Activated CD4-positive, alpha-beta memory T cell treated with anti-CD3 and anti-CD28 coated beads, Interleukin-2, amount 10 ng/mL, durations not matched to agents 7 days and 5 days (primary cell): ENCODE results near the gene CUL4A. TPM values are rescaled to one million over a fixed set of nuclear protein-coding genes. Genes with fewer than 3 reads are reported as not detected.

Experiments
- CTCF ChIA-PET: fragments of 350-600 bp; sonication (Branson Sonifier 250); formaldehyde crosslinking; loops from one replicate; lab custom pipeline; 2021; ENCODE audit warnings: antibody characterized with exemption, inconsistent platforms; lab: Charles Lee
- POLR2A ChIA-PET: fragments of 350-600 bp; sonication (Branson Sonifier 250); formaldehyde crosslinking; loops from one replicate; lab custom pipeline; 2021; ENCODE audit warnings: antibody characterized with exemption; lab: Charles Lee
- DNase-seq: peaks from one replicate; pipeline ENCODE4 v3.0.0-alpha.2; 2020
- H3K27ac Mint-ChIP-seq: one replicate; pipeline ENCODE4 v1.8.0; 2021; ENCODE audit warnings: mild to moderate bottlenecking, mixed read lengths
- H3K27me3 Mint-ChIP-seq: one replicate; pipeline ENCODE4 v1.8.0; 2021; ENCODE audit warnings: mixed read lengths
- H3K36me3 Mint-ChIP-seq: one replicate; pipeline ENCODE4 v1.8.0; 2021; ENCODE audit warnings: low read depth, mixed read lengths
- H3K4me1 Mint-ChIP-seq: one replicate; pipeline ENCODE4 v1.8.0; 2021; ENCODE audit warnings: mixed read lengths
- H3K4me3 Mint-ChIP-seq: one replicate; pipeline ENCODE4 v1.8.0; 2021; ENCODE audit warnings: mild to moderate bottlenecking, mixed read lengths
- H3K9me3 Mint-ChIP-seq: one replicate; pipeline ENCODE4 v1.8.0; 2021; ENCODE audit warnings: mixed read lengths
- total RNA-seq, 2 experiments: library from RNA; stranded (reverse); gene quantifications; one replicate each; pipeline ENCODE4 v1.2.3, GENCODE V29; 2021

The CUL4A gene
- total RNA-seq, 2 experiments from 2014 or later = 67.2 to 68.8 TPM

GRCh38 chr13:113183450-113184129, 25.8 kb upstream of the CUL4A start:
- peak overlapping the region; percentile 64 for H3K27ac Mint-ChIP-seq
- peak overlapping the region; percentile 21 for H3K4me3 Mint-ChIP-seq
- H3K9me3 Mint-ChIP-seq = no peaks in the 10 kb centered on the region
- H3K27me3 Mint-ChIP-seq = no peaks in the 10 kb centered on the region
- peaks cover 76% of the 10 kb centered on the region for H3K36me3 Mint-ChIP-seq
- DNase-seq = no peak
- ChIA-PET CTCF (interaction anchor here (0.7 kb wide), 1 partner anchor 50 kb away, joined by 3 read pairs; no protein-coding TSS in a partner anchor), POLR2A (interaction anchor here (0.6 to 6.4 kb wide), 4 partner anchors 9 to 25 kb away, joined by 3 to 77 read pairs (median 18); partner anchors contain the start of genes CUL4A and PCID2)
- H3K4me1 Mint-ChIP-seq = peaks cover 86% of the 10 kb centered on the region

DNA sequence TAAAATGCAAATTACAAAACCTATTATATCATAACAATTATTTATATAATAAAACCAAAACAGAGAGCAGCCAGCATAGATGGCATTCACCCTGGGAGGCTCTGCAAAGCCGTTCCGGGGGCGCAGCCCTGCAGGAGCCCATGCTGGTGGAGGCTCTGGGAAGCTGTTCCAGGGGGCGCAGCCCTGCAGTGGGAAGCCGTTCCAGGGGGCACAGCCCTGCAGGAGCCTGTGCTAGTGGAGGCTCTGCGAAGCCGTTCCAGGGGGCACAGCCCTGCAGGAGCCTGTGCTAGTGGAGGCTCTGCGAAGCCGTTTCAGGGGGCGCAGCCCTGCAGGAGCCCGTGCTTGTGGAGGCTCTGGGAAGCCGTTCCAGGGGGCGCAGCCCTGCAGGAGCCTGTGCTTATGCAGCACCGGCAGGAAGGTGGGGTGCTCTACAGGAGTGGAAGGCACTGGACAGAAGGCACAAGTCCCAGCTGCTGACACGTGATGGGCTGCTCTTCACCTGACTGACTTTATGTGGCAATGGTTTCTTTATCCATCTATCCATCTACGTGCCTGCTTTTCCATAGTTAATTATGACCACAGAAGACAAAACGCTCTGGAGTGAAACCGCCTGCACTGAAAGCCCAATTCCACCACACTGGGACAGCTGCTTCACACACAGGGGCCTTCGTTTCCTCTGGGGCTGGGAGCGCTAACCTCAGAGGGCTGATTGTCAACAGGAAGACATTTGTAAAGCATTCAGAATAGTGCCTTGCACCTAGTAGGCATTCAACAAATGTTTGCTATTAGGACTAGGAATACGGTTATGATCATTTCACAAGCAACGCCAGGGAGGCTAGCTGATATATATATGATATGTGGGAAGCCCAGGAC, 24.6 kb upstream of the CUL4A start:
- Mint-ChIP-seq H3K4me3 (peak overlapping the region; percentile 71), H3K36me3 (peaks cover 74% of the 10 kb centered on the region), H3K27me3 (no peaks in the 10 kb centered on the region), H3K9me3 (peaks cover 4% of the 10 kb centered on the region), H3K27ac (peak overlapping the region; percentile 87), H3K4me1 (peaks cover 81% of the 10 kb centered on the region)
- CTCF ChIA-PET = interaction anchor here (1.2 to 1.3 kb wide), 2 partner anchors 25 to 54 kb away, joined by 3 to 4 read pairs; no protein-coding TSS in a partner anchor
- POLR2A ChIA-PET = interaction anchor here (3.8 to 6.4 kb wide), 2 partner anchors 10 to 24 kb away, joined by 34 to 77 read pairs; partner anchors contain the start of genes CUL4A and PCID2
- peak; percentile 57 for DNase-seq

GRCh38 chr13:113186061-113186900, 23.1 kb upstream of the CUL4A start:
- CTCF ChIA-PET = no interaction called here
- peaks cover 4% of the 10 kb centered on the region for H3K9me3 Mint-ChIP-seq
- peaks cover 69% of the 10 kb centered on the region for H3K36me3 Mint-ChIP-seq
- peak overlapping the region; percentile 68 for H3K4me3 Mint-ChIP-seq
- H3K27me3 Mint-ChIP-seq = no peaks in the 10 kb centered on the region
- H3K27ac Mint-ChIP-seq = peak overlapping the region; percentile 84
- POLR2A ChIA-PET = interaction anchor here (1.3 to 6.4 kb wide), 3 partner anchors 11 to 22 kb away, joined by 4 to 77 read pairs (median 34); partner anchors contain the start of genes CUL4A and PCID2
- H3K4me1 Mint-ChIP-seq = peaks cover 67% of the 10 kb centered on the region
- no peak for DNase-seq

DNA sequence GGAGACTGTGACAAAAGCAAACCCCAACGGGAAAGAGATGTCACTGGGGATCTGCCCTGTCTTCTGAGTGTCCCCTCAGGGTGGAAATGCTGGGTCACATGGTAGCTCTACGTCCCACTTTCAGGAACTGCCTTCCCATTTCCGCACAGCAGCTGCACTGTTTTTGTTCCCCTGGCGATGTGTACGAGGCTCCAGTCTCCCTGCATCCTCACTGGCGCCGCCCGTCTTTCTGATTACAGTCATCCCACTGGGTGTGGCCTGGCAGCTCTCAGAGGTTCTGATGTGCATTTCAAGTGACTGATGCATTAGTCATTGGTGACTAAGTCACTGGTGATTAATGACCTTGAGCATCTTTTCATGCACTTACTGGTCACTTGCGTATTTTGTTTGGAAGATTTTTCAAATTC, 22.1 kb upstream of the CUL4A start:
- Mint-ChIP-seq H3K27me3 (no peaks in the 10 kb centered on the region), H3K9me3 (peaks cover 4% of the 10 kb centered on the region), H3K4me3 (peak overlapping the region; percentile 68), H3K27ac (peak overlapping the region; percentile 81), H3K36me3 (peaks cover 64% of the 10 kb centered on the region), H3K4me1 (peaks cover 59% of the 10 kb centered on the region)
- ChIA-PET CTCF (interaction anchor here (1.0 to 1.6 kb wide), 3 partner anchors 10 to 23 kb away, joined by 3 read pairs; partner anchors contain the start of gene CUL4A), POLR2A (interaction anchor here (0.6 to 6.4 kb wide), 5 partner anchors 8 to 21 kb away, joined by 3 to 77 read pairs (median 4); partner anchors contain the start of genes CUL4A and PCID2)
- peak; percentile 70 for DNase-seq

- ChIA-PET CTCF (interaction anchor here (1.2 to 1.6 kb wide), 2 partner anchors 9 to 13 kb away, joined by 3 read pairs; no protein-coding TSS in a partner anchor), POLR2A (interaction anchor here (6.4 kb wide), 1 partner anchor 21 kb away, joined by 77 read pairs; the partner anchor contains the start of genes CUL4A and PCID2)
- Mint-ChIP-seq H3K36me3 (peaks cover 64% of the 10 kb centered on the region), H3K27me3 (no peaks in the 10 kb centered on the region), H3K27ac (peak overlapping the region; percentile 81), H3K4me3 (no peak overlapping the region), H3K9me3 (peaks cover 4% of the 10 kb centered on the region), H3K4me1 (peaks cover 56% of the 10 kb centered on the region)
- no peak for DNase-seq
Measured at GRCh38 chr13:113187883-113188665, 21.3 kb upstream of the CUL4A start.

DNA sequence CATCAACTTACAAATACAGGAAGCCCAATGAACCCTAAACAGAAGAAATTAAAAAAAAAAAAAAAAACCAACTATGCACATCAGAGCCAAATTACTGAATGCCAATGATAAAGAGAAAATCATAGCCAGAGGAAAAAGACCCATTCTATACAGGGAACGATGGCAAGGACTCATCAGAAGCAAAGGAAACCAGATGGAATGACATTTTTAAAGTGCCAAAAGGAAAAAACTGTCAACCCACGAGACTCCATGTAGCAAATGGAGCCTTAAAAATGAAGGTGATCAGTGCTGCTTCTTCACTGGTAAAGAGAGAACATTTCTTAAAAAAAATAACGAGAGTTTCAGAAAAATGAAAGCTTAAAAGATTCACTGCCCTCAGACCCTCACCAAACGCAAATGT, 19.2 kb upstream of the CUL4A start:
- ChIA-PET POLR2A (interaction anchor here (2.7 kb wide), 1 partner anchor 19 kb away, joined by 11 read pairs; the partner anchor contains the start of gene CUL4A), CTCF (no interaction called here)
- Mint-ChIP-seq H3K27ac (no peak overlapping the region), H3K9me3 (peaks cover 4% of the 10 kb centered on the region), H3K4me3 (no peak overlapping the region), H3K27me3 (no peaks in the 10 kb centered on the region), H3K4me1 (peaks cover 39% of the 10 kb centered on the region), H3K36me3 (peaks cover 68% of the 10 kb centered on the region)
- no peak for DNase-seq

GRCh38 chr13:113192279-113192678, 17.1 kb upstream of the CUL4A start:
- no peak for DNase-seq
- peaks cover 73% of the 10 kb centered on the region for H3K36me3 Mint-ChIP-seq
- no peak overlapping the region for H3K4me3 Mint-ChIP-seq
- no peaks in the 10 kb centered on the region for H3K27me3 Mint-ChIP-seq
- POLR2A ChIA-PET = interaction anchor here (1.0 to 2.7 kb wide), 3 partner anchors 11 to 17 kb away, joined by 3 to 11 read pairs (median 3); partner anchors contain the start of gene CUL4A
- H3K27ac Mint-ChIP-seq = no peak overlapping the region
- peaks cover 23% of the 10 kb centered on the region for H3K4me1 Mint-ChIP-seq
- CTCF ChIA-PET = no interaction called here
- peaks cover 4% of the 10 kb centered on the region for H3K9me3 Mint-ChIP-seq

GRCh38 chr13:113192902-113193301, 16.5 kb upstream of the CUL4A start:
- no peaks in the 10 kb centered on the region for H3K27me3 Mint-ChIP-seq
- H3K9me3 Mint-ChIP-seq = peaks cover 4% of the 10 kb centered on the region
- DNase-seq = no peak
- peaks cover 71% of the 10 kb centered on the region for H3K36me3 Mint-ChIP-seq
- no peak overlapping the region for H3K4me3 Mint-ChIP-seq
- ChIA-PET CTCF (no interaction called here), POLR2A (interaction anchor here (1.0 to 2.7 kb wide), 3 partner anchors 11 to 17 kb away, joined by 3 to 11 read pairs (median 3); partner anchors contain the start of gene CUL4A)
- peaks cover 17% of the 10 kb centered on the region for H3K4me1 Mint-ChIP-seq
- no peak overlapping the region for H3K27ac Mint-ChIP-seq

DNA sequence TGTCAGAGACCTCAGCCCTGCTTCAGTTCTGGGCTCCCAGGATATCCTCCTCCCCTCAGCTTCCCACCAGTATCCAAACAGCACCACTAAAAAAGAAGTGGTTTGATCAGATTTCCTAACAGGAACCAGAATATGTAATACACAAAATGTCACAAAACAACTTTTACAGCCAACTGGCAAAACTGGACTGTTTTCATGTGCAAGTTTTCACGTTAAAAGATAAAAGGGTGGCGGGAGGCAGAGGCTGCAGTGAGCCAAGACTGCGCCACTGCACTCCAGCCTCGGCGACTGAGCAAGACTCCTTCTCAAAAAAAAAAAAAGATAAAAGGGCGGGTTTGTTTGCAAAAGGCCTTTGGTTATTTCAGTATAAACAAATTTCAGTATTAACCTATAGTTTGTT, 14.1 kb upstream of the CUL4A start:
- H3K4me1 Mint-ChIP-seq = peaks cover 3% of the 10 kb centered on the region
- ChIA-PET POLR2A (no interaction called here), CTCF (no interaction called here)
- no peak for DNase-seq
- no peak overlapping the region for H3K27ac Mint-ChIP-seq
- H3K36me3 Mint-ChIP-seq = peaks cover 65% of the 10 kb centered on the region
- H3K27me3 Mint-ChIP-seq = no peaks in the 10 kb centered on the region
- no peaks in the 10 kb centered on the region for H3K9me3 Mint-ChIP-seq
- H3K4me3 Mint-ChIP-seq = no peak overlapping the region

- POLR2A ChIA-PET = interaction anchor here (0.8 to 2.3 kb wide), 3 partner anchors 10 to 16 kb away, joined by 3 to 7 read pairs (median 3); partner anchors contain the start of genes CUL4A and PCID2
- no peaks in the 10 kb centered on the region for H3K27me3 Mint-ChIP-seq
Measured at GRCh38 chr13:113196970-113197737, 12.3 kb upstream of the CUL4A start.

More at GRCh38 chr13:113196970-113197737, 12.3 kb upstream of the CUL4A start:
- no peak overlapping the region for H3K4me3 Mint-ChIP-seq
- no peaks in the 10 kb centered on the region for H3K9me3 Mint-ChIP-seq
- peaks cover 8% of the 10 kb centered on the region for H3K4me1 Mint-ChIP-seq
- H3K27ac Mint-ChIP-seq = no peak overlapping the region
- peaks cover 61% of the 10 kb centered on the region for H3K36me3 Mint-ChIP-seq
- no peak for DNase-seq
- CTCF ChIA-PET = interaction anchor here (0.6 to 1.0 kb wide), 2 partner anchors 9 to 255 kb away, joined by 3 read pairs; no protein-coding TSS in a partner anchor
